Ovary (tissue), 9 donors: ENCODE measurements around the gene PEG3. TPM values are rescaled to one million over a fixed set of nuclear protein-coding genes. Genes with fewer than 3 reads are reported as not detected.

Source experiments
- DNase-seq, 5 donors: peaks; one replicate each; pipeline ENCODE4 v3.0.0-alpha.2; 2019 to 2020
- H3K27ac ChIP-seq, 2 donors: fragments of 200-600 bp; one replicate each; pipeline versions ENCODE4 v1.5.1 to v1.8.0; 2019 to 2022
- H3K27me3 ChIP-seq: fragments of 200-600 bp; one replicate; pipeline ENCODE4 v1.8.0; 2022
- H3K36me3 ChIP-seq: fragments of 200-600 bp; sonication (generic); one replicate; pipeline ENCODE4 v1.5.1; 2019
- H3K4me1 ChIP-seq: one replicate; pipeline ENCODE4 v1.8.1; 2013; ENCODE audit warnings: mild to moderate bottlenecking, moderate library complexity; ENCODE audit not compliant: insufficient read depth
- H3K4me3 ChIP-seq: fragments of 200-600 bp; sonication (generic); one replicate; pipeline ENCODE4 v1.5.1; 2017
- H3K9me3 ChIP-seq, 2 donors: fragments of 200-600 bp in 1 of 2; sonication (generic) in 1 of 2; one replicate each; pipeline versions ENCODE4 v1.5.1 to v1.8.1; 2013 to 2019; ENCODE audit warnings: mild to moderate bottlenecking in 1 of 2, moderate library complexity in 1 of 2
- EP300 ChIP-seq: sonication (generic); formaldehyde crosslinking; IDR thresholded peaks from one replicate; pipeline ENCODE4 v1.6.1; 2017; ENCODE audit warnings: antibody characterized with exemption
- POLR2A ChIP-seq: fragments of 450-650 bp; IDR thresholded peaks from one replicate; pipeline ENCODE4 v1.6.1; 2017; ENCODE audit warnings: antibody characterized with exemption, mild to moderate bottlenecking, moderate library complexity
- WGBS, 3 donors: extraction: QIAGEN DNeasy Blood & Tissue Kit in 1 of 3; methylation state at CpG; one replicate each; pipeline versions ENCODE4 v1.1.5 to v1.1.7; 2013 to 2017; 5-methylcytosine and 5-hydroxymethylcytosine counted together
- intact Hi-C, 4 donors: fragments of 100-400 bp; cut with DNase I; formaldehyde crosslinking; loops; one replicate each; pipeline versions ENCODE4 v1.11.0 to v1.15.1; 2022 to 2023
- polyA plus RNA-seq, 2 donors: library from polyadenylated mRNA; stranded (reverse); fragments of 200-250 nt in 1 of 2; fragments of 350-450 nt in 1 of 2; fragmentation: Illumina TruSeq in 1 of 2; extraction: RNeasy Lipid Tissue Mini Kit (QIAGEN cat#74804) in 1 of 2; gene quantifications; one replicate each; pipeline ENCODE4 v1.2.3, GENCODE V29; 2013 to 2014
- total RNA-seq, 7 donors: library from RNA; depleted of rRNA in 2 of 7; stranded (reverse); fragments of >200 nt in 2 of 7; fragmentation: NEBNext Ultra II Directional in 3 of 7; extraction: Animal tissue kit (Norgen Biotek cat#: 25700) in 3 of 7; gene quantifications; one replicate each; pipeline versions ENCODE4 v1.1.0 to v1.2.4, GENCODE V29; 2016 to 2023
- TF ChIP-seq, protein P1 (sequence below), 3 donors: fragments of 450-650 bp in 2 of 3; fragments of 200-600 bp in 1 of 3; IDR thresholded peaks; one replicate each; pipeline versions ENCODE4 v1.5.1 to v1.8.0; 2016 to 2022; ENCODE audit warnings: antibody characterized with exemption in 3 of 3, mild to moderate bottlenecking in 1 of 3
- donor health status: DM: no; HTN: no; CAD: no; lungs with moderate emphysema.
- donor health status: DM: no; HTN: no; CAD: no.
- donor health status: Bipolar disorder and iron deficiency.
- donor health status: DM: yes; HTN: yes; CAD: no.
- donor health status: DM: no; HTN: no; CAD: no.
- donor health status: DM: yes; HTN: yes; CAD: no.

Gene PEG3
- total and polyA plus RNA-seq, 9 donors: 104 to 1,197 (median 505) TPM

DNA sequence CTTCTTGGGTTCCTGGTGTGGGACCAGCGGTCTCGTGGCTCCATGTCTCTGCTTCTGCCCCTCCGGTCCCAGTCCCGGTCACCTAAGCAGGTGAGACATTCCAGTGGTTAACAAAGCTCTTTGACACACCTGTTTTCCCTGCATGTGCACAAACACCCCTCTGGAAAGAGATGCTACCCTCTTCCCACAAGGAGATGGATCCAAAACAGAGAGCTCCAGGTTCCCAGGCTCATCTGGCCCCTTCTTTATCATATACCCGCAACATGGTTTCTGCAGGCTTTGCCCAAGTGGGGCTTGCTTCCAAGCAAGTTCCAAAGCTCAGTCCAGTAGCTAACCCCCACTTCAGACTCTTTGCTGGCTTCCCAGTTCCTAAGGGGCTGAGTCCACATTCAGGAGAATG is 17.8 kb downstream of the PEG3 start:
- Histone ChIP-seq H3K27ac (no peak overlapping the region), H3K4me1 (peaks cover 7% of the 10 kb centered on the region), H3K27me3 (no peaks in the 10 kb centered on the region), H3K9me3 (no peaks in the 10 kb centered on the region), H3K36me3 (no peaks in the 10 kb centered on the region), H3K4me3 (no peak overlapping the region)
- TF ChIP-seq POLR2A (no peak), EP300 (no peak)
- TF ChIP-seq, protein P1, sequence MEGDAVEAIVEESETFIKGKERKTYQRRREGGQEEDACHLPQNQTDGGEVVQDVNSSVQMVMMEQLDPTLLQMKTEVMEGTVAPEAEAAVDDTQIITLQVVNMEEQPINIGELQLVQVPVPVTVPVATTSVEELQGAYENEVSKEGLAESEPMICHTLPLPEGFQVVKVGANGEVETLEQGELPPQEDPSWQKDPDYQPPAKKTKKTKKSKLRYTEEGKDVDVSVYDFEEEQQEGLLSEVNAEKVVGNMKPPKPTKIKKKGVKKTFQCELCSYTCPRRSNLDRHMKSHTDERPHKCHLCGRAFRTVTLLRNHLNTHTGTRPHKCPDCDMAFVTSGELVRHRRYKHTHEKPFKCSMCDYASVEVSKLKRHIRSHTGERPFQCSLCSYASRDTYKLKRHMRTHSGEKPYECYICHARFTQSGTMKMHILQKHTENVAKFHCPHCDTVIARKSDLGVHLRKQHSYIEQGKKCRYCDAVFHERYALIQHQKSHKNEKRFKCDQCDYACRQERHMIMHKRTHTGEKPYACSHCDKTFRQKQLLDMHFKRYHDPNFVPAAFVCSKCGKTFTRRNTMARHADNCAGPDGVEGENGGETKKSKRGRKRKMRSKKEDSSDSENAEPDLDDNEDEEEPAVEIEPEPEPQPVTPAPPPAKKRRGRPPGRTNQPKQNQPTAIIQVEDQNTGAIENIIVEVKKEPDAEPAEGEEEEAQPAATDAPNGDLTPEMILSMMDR (IDR thresholded peaks at IDR 0.05): no peak
- intact Hi-C loops: loop anchor here in 2 of 4 donors (10.0 kb wide), 2 partner anchors 48 to 68 kb away; no protein-coding TSS in a partner anchor
- no peak for DNase-seq
- WGBS, 3 donors: 90 to 93% (median 92%) methylated on average over 5 of the region's 5 CpGs

GRCh38 chr19:56821675-56822074 is 18.9 kb downstream of the PEG3 start:
- no peak overlapping the region for H3K4me3 ChIP-seq
- no peak for DNase-seq
- intact Hi-C loops: loop anchor here in 2 of 4 donors (10.0 kb wide), 2 partner anchors 47 to 67 kb away; no protein-coding TSS in a partner anchor
- WGBS, 3 donors: 78 to 86% (median 84%) methylated on average over 6 of the region's 6 CpGs
- no peaks in the 10 kb centered on the region for H3K9me3 ChIP-seq
- H3K36me3 ChIP-seq: no peaks in the 10 kb centered on the region
- peaks cover 7% of the 10 kb centered on the region for H3K4me1 ChIP-seq
- no peaks in the 10 kb centered on the region for H3K27me3 ChIP-seq
- H3K27ac ChIP-seq: no peak overlapping the region
- TF ChIP-seq POLR2A (no peak), EP300 (no peak)
- TF ChIP-seq, protein P1 (IDR thresholded peaks at IDR 0.05): no peak

DNA sequence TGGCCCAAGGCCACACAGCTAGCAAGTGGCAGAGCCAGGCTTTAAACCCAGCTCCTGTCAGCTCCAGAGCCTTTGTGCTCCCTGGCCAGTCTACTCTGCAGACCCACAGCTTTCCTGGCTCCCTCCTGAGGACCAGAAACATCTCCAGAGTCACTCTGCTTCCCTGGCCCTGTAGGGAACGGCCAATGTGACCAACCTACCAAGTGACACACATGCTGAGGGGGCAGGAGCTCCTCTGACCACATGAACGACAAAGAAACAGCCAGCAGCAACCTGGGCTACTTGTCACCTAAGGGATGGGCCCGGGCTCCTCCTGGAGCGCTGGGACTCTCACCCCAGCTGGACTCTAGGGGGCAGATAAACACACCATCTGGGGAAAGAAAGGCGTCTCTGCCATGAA is 19.3 kb downstream of the PEG3 start:
- no peaks in the 10 kb centered on the region for H3K27me3 ChIP-seq
- 80 to 84% (median 82%) methylated on average over 5 of the region's 5 CpGs for WGBS, 3 donors
- no peaks in the 10 kb centered on the region for H3K9me3 ChIP-seq
- H3K36me3 ChIP-seq: no peaks in the 10 kb centered on the region
- TF ChIP-seq POLR2A (no peak), EP300 (no peak)
- TF ChIP-seq, protein P1 (IDR thresholded peaks at IDR 0.05): no peak
- no peak for DNase-seq
- peaks cover 7% of the 10 kb centered on the region for H3K4me1 ChIP-seq
- intact Hi-C loops: loop anchor here in 2 of 4 donors (10.0 kb wide), 2 partner anchors 46 to 66 kb away; no protein-coding TSS in a partner anchor
- H3K27ac ChIP-seq: no peak overlapping the region
- H3K4me3 ChIP-seq: no peak overlapping the region

- H3K36me3 ChIP-seq: no peaks in the 10 kb centered on the region
- H3K9me3 ChIP-seq: no peaks in the 10 kb centered on the region
- TF ChIP-seq EP300 (no peak), POLR2A (no peak)
- TF ChIP-seq, protein P1 (IDR thresholded peaks at IDR 0.05): no peak
- no peaks in the 10 kb centered on the region for H3K27me3 ChIP-seq
- WGBS, 3 donors: 72 to 84% (median 81%) methylated on average over 2 of the region's 2 CpGs
- H3K4me1 ChIP-seq: peaks cover 2% of the 10 kb centered on the region
- intact Hi-C loops: no loop called here
- no peak overlapping the region for H3K27ac ChIP-seq
- no peak overlapping the region for H3K4me3 ChIP-seq
- DNase-seq: no peak
These were observed 21.4 kb downstream of the PEG3 start for GRCh38 chr19:56819166-56819565.
